ENCODE measurements around the gene E2F1.

The E2F1 gene

GRCh38 chr20:33660685-33661058, 25.5 kb downstream of the E2F1 start:
- Histone ChIP-seq H3K27me3 (replicated peaks in 2 of 5; ENCODE audit: control insufficient read depth in 4 of 5, insufficient read depth in 5 of 5, low read length in 4 of 5) (no peaks in the 10 kb centered on the region), H3K27ac (ENCODE audit: insufficient read depth in 1 of 2, low read depth in 1 of 2, low read length in 2 of 2, poor library complexity in 1 of 2, severe bottlenecking in 2 of 2) (no peak overlapping the region), H3K4me3 (ENCODE audit: control insufficient read depth in 1 of 7, extremely low read depth in 1 of 7, insufficient read depth in 4 of 7, low read depth in 2 of 7, low read length in 6 of 7) (no peak overlapping the region), H3K4me1 (ENCODE audit: control extremely low read depth in 1 of 4, control insufficient read depth in 4 of 4, insufficient read depth in 4 of 4, low read length in 3 of 4) (peaks cover 0 to 18% (median 18%) of the 10 kb centered on the region in 4 experiments), H3K36me3 (ENCODE audit: control insufficient read depth in 4 of 4, insufficient read depth in 4 of 4, low read length in 3 of 4) (peaks cover 0 to 7% (median 0%) of the 10 kb centered on the region in 4 experiments), H3K9me3 (ENCODE audit: control extremely low read depth in 1 of 5, control insufficient read depth in 4 of 5, insufficient read depth in 2 of 5, low read depth in 1 of 5, low read length in 4 of 5) (no peaks in the 10 kb centered on the region)
- ChIA-PET POLR2A (no interaction called here), CTCF (no interaction called here)
- no peak for DNase-seq
- WGBS (ENCODE audit: insufficient coverage) = 98% methylated on average over 5 of the region's 7 CpGs

DNA sequence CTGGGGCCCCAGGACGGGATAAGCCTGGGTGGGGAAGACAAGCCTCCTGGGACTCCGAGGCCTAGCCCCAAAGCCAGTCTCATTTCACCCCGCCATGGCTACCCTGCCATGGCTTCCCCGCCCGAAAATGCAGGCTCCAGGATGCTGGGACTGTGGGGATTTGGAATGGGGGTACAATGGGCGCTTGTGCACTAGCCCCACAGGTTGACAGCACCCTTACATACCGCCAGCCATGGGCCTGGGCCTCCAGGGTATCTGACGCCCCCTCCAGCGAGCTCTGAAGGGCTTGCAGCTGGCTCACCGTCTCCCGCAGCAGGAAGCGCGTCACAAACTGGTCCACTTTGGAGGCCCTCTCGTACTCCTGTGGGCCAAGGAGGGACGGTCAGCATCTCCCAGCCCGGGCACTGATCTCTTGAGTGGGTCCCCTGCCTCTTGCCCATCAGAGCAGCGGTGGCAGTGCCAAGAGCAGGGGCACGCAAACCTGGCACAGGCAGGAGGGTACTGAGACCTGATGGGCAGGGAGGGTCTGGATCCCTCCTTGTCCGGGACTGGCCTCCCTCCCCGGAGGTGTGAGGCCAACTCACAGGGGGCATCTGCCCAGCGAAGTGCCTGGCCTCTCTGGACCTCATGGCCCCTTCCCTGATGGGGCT, 26.0 kb downstream of the E2F1 start:
- POLR2A ChIA-PET = no interaction called here
- Histone ChIP-seq H3K4me1 (ENCODE audit: control extremely low read depth in 1 of 4, control insufficient read depth in 4 of 4, insufficient read depth in 4 of 4, low read length in 3 of 4) (peaks cover 0 to 18% (median 18%) of the 10 kb centered on the region in 4 experiments), H3K9me3 (ENCODE audit: control extremely low read depth in 1 of 5, control insufficient read depth in 4 of 5, insufficient read depth in 2 of 5, low read depth in 1 of 5, low read length in 4 of 5) (no peaks in the 10 kb centered on the region), H3K27me3 (replicated peaks in 2 of 5; ENCODE audit: control insufficient read depth in 4 of 5, insufficient read depth in 5 of 5, low read length in 4 of 5) (no peaks in the 10 kb centered on the region), H3K27ac (ENCODE audit: insufficient read depth in 1 of 2, low read depth in 1 of 2, low read length in 2 of 2, poor library complexity in 1 of 2, severe bottlenecking in 2 of 2) (no peak overlapping the region), H3K36me3 (ENCODE audit: control insufficient read depth in 4 of 4, insufficient read depth in 4 of 4, low read length in 3 of 4) (peaks cover 0 to 7% (median 0%) of the 10 kb centered on the region in 4 experiments), H3K4me3 (ENCODE audit: control insufficient read depth in 1 of 7, extremely low read depth in 1 of 7, insufficient read depth in 4 of 7, low read depth in 2 of 7, low read length in 6 of 7) (no peak overlapping the region)
- CTCF ChIA-PET = no interaction called here
- WGBS (ENCODE audit: insufficient coverage) = 96% methylated on average over 14 of the region's 21 CpGs
- DNase-seq = no peak

DNA sequence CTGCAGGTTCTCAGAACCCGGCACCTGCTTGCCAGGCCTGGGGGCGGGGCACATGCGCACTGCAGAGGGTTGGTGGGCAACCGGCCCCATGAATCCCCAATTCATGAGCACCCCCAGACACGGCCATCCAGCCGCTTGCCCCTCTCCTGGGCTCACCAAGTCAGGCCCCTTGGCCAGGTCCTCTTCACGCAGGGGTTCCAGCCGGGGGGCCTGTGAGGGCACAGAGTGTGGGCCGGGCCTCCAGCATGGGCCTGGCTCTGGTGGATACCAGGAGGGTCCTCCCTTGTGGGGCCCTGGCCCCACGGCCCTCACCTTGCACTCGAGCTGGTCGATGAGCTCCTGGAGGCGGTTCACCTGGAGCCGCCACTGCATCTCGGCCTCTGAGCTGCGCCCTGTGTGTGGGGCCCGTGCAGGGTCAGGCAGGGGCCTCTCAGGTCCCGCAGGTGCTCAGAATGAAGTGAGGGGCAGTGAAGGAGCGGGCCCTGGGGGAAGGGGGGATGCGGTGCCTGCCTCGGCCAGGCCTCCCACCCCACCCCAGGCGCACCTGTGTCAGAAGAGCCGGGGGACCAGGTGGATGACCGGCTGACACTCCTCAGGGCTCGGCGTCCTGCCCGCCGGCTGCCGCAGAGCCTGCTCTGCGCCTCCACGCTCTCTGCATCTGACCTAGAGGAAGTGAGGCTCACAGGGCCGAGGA, 26.7 kb downstream of the E2F1 start:
- DNase-seq = no peak
- Histone ChIP-seq H3K9me3 (ENCODE audit: control extremely low read depth in 1 of 5, control insufficient read depth in 4 of 5, insufficient read depth in 2 of 5, low read depth in 1 of 5, low read length in 4 of 5) (no peaks in the 10 kb centered on the region), H3K4me3 (ENCODE audit: control insufficient read depth in 1 of 7, extremely low read depth in 1 of 7, insufficient read depth in 4 of 7, low read depth in 2 of 7, low read length in 6 of 7) (no peak overlapping the region), H3K4me1 (ENCODE audit: control extremely low read depth in 1 of 4, control insufficient read depth in 4 of 4, insufficient read depth in 4 of 4, low read length in 3 of 4) (peaks cover 0 to 18% (median 18%) of the 10 kb centered on the region in 4 experiments), H3K27ac (ENCODE audit: insufficient read depth in 1 of 2, low read depth in 1 of 2, low read length in 2 of 2, poor library complexity in 1 of 2, severe bottlenecking in 2 of 2) (no peak overlapping the region), H3K27me3 (replicated peaks in 2 of 5; ENCODE audit: control insufficient read depth in 4 of 5, insufficient read depth in 5 of 5, low read length in 4 of 5) (no peaks in the 10 kb centered on the region), H3K36me3 (ENCODE audit: control insufficient read depth in 4 of 4, insufficient read depth in 4 of 4, low read length in 3 of 4) (peaks cover 0 to 7% (median 0%) of the 10 kb centered on the region in 4 experiments)
- ChIA-PET POLR2A (no interaction called here), CTCF (no interaction called here)
- WGBS (ENCODE audit: insufficient coverage) = 96% methylated on average over 20 of the region's 32 CpGs

DNA sequence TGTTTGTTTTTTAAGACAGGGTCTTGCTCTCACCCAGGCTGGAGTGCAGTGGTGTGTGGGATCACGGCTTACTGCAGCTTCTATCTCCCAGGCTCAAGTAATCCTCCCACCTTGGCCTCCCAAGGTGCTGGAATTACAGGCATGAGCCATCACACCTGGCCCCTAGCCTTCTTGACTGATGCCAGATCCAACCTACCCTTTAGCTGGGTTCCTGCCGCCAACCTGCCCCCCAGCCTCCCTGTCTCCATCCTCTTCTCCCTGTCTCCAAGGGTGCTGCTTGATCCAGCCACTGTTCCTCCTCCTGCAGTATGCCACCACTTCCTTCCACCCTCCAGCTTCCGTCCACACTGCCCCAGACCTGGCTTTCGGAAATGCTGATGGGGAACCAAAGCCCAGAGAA, 27.3 kb downstream of the E2F1 start:
- ChIA-PET POLR2A (no interaction called here), CTCF (interaction anchor here (8.2 kb wide), 1 partner anchor 7 kb away, joined by 86 read pairs; the partner anchor contains the start of genes ACTL10 and C20orf144)
- H3K4me3 ChIP-seq (ENCODE audit: control insufficient read depth in 1 of 7, extremely low read depth in 1 of 7, insufficient read depth in 4 of 7, low read depth in 2 of 7, low read length in 6 of 7) = no peak overlapping the region
- no peaks in the 10 kb centered on the region for H3K27me3 ChIP-seq (replicated peaks in 2 of 5; ENCODE audit: control insufficient read depth in 4 of 5, insufficient read depth in 5 of 5, low read length in 4 of 5)
- peaks cover 0 to 7% (median 0%) of the 10 kb centered on the region in 4 experiments for H3K36me3 ChIP-seq (ENCODE audit: control insufficient read depth in 4 of 4, insufficient read depth in 4 of 4, low read length in 3 of 4)
- no peaks in the 10 kb centered on the region for H3K9me3 ChIP-seq (ENCODE audit: control extremely low read depth in 1 of 5, control insufficient read depth in 4 of 5, insufficient read depth in 2 of 5, low read depth in 1 of 5, low read length in 4 of 5)
- no peak overlapping the region for H3K27ac ChIP-seq (ENCODE audit: insufficient read depth in 1 of 2, low read depth in 1 of 2, low read length in 2 of 2, poor library complexity in 1 of 2, severe bottlenecking in 2 of 2)
- DNase-seq = no peak
- 100% methylated on average over 3 of the region's 4 CpGs for WGBS (ENCODE audit: insufficient coverage)
- peaks cover 0 to 13% (median 12%) of the 10 kb centered on the region in 4 experiments for H3K4me1 ChIP-seq (ENCODE audit: control extremely low read depth in 1 of 4, control insufficient read depth in 4 of 4, insufficient read depth in 4 of 4, low read length in 3 of 4)

GRCh38 chr20:33658510-33658909, 27.7 kb downstream of the E2F1 start:
- CTCF ChIA-PET = interaction anchor here (8.2 kb wide), 1 partner anchor 7 kb away, joined by 86 read pairs; the partner anchor contains the start of genes ACTL10 and C20orf144
- no peak overlapping the region for H3K27ac ChIP-seq (ENCODE audit: insufficient read depth in 1 of 2, low read depth in 1 of 2, low read length in 2 of 2, poor library complexity in 1 of 2, severe bottlenecking in 2 of 2)
- H3K36me3 ChIP-seq (ENCODE audit: control insufficient read depth in 4 of 4, insufficient read depth in 4 of 4, low read length in 3 of 4) = peaks cover 0 to 7% (median 0%) of the 10 kb centered on the region in 4 experiments
- no peaks in the 10 kb centered on the region for H3K9me3 ChIP-seq (ENCODE audit: control extremely low read depth in 1 of 5, control insufficient read depth in 4 of 5, insufficient read depth in 2 of 5, low read depth in 1 of 5, low read length in 4 of 5)
- WGBS (ENCODE audit: insufficient coverage) = 96% methylated on average over 5 of the region's 8 CpGs
- POLR2A ChIA-PET = no interaction called here
- DNase-seq = no peak
- H3K4me3 ChIP-seq (ENCODE audit: control insufficient read depth in 1 of 7, extremely low read depth in 1 of 7, insufficient read depth in 4 of 7, low read depth in 2 of 7, low read length in 6 of 7) = no peak overlapping the region
- no peaks in the 10 kb centered on the region for H3K27me3 ChIP-seq (replicated peaks in 2 of 5; ENCODE audit: control insufficient read depth in 4 of 5, insufficient read depth in 5 of 5, low read length in 4 of 5)
- peaks cover 0 to 10% (median 9%) of the 10 kb centered on the region in 4 experiments for H3K4me1 ChIP-seq (ENCODE audit: control extremely low read depth in 1 of 4, control insufficient read depth in 4 of 4, insufficient read depth in 4 of 4, low read length in 3 of 4)

- no peaks in the 10 kb centered on the region for H3K27me3 ChIP-seq (replicated peaks in 2 of 5; ENCODE audit: control insufficient read depth in 4 of 5, insufficient read depth in 5 of 5, low read length in 4 of 5)
- no peak overlapping the region for H3K27ac ChIP-seq (ENCODE audit: insufficient read depth in 1 of 2, low read depth in 1 of 2, low read length in 2 of 2, poor library complexity in 1 of 2, severe bottlenecking in 2 of 2)
- 99% methylated on average over 6 of the region's 12 CpGs for WGBS (ENCODE audit: insufficient coverage)
- H3K4me3 ChIP-seq (ENCODE audit: control insufficient read depth in 1 of 7, extremely low read depth in 1 of 7, insufficient read depth in 4 of 7, low read depth in 2 of 7, low read length in 6 of 7) = no peak overlapping the region
- H3K36me3 ChIP-seq (ENCODE audit: control insufficient read depth in 4 of 4, insufficient read depth in 4 of 4, low read length in 3 of 4) = peaks cover 0 to 7% (median 0%) of the 10 kb centered on the region in 4 experiments
- DNase-seq = no peak
- CTCF ChIA-PET = interaction anchor here (8.2 kb wide), 1 partner anchor 8 kb away, joined by 86 read pairs; the partner anchor contains the start of genes ACTL10 and C20orf144
- no peaks in the 10 kb centered on the region for H3K9me3 ChIP-seq (ENCODE audit: control extremely low read depth in 1 of 5, control insufficient read depth in 4 of 5, insufficient read depth in 2 of 5, low read depth in 1 of 5, low read length in 4 of 5)
- POLR2A ChIA-PET = no interaction called here
- H3K4me1 ChIP-seq (ENCODE audit: control extremely low read depth in 1 of 4, control insufficient read depth in 4 of 4, insufficient read depth in 4 of 4, low read length in 3 of 4) = peaks cover 0 to 4% (median under 1%) of the 10 kb centered on the region in 4 experiments
These were observed 28.5 kb downstream of the E2F1 start for GRCh38 chr20:33657704-33658095.

Data from common myeloid progenitor, CD34-positive (primary cell).